HS-27A (cell line): Measurements from ENCODE around the gene SOX12.

Source experiments
- DNase-seq: peaks from one replicate; pipeline ENCODE4 v3.0.0-alpha.2; 2012; ENCODE audit warnings: low read depth, missing footprints

SOX12 gene

DNA sequence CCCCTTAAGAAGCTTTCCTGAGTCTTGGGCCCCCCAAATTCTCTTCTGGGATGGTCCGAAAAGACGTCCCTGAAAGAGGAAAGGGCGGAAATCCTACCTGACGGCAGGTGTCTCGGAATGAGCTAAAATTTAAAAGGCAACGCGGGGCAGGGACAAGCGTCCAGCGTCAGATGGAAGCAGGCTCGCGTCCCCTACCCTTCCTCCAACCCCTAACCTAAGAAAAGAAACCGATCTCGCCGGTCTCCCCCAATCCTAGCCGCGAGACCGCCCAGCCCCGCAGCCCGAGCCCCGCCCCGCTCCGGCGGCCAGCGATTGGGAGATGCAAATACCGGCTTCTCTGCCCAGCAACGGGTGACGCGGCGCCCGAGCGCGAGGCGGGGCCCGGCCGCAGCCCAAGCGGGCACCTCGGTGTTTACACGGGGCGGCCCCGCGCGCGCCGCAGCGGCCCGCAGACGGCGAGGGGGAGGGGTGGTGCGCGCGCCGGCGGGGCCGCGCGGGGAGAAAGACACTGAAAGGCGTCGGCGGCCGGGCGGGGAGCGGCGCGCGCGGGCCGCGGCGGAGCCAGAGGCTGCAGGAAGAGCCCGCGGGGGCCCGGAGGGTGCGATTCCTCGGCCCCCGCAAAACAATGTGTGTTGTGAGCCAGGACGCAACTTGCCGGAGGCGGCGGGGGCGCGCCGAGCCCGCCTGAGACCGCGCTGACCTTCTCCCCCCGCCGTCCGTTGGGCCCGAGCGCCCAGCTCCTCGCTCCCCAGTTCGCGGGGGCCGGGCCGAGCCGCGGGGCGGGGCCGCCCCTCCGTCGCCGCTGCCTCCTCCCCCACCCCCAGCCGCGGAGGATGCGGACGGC, at the start of gene SOX12:
SOX12 (plus strand) TSS at position 508 of the 844 bp plus-strand sequence. CDS start 373 bp downstream, outside the sequence.
- peak; percentile 81 for DNase-seq

DNA sequence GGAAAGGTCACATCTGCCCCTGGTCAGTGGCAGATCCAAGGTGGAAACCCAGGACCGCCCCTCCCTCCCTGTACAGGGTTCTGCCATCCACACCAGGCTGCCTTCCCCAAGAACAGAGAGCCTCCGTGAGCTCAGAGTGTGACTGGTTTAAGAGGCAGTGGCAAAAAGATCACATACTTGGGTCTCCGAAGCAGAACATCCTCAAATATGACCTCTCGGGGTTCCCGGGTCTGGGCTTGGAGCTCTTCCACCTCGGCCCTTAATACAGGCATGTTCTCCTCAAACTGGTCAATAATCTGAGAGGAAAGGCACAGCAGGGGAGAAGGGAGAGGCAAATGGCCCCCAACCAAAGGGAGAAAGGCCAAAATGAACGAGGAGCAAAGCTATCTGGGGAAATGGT, 49.6 kb upstream of the SOX12 start:
- no peak for DNase-seq

DNA sequence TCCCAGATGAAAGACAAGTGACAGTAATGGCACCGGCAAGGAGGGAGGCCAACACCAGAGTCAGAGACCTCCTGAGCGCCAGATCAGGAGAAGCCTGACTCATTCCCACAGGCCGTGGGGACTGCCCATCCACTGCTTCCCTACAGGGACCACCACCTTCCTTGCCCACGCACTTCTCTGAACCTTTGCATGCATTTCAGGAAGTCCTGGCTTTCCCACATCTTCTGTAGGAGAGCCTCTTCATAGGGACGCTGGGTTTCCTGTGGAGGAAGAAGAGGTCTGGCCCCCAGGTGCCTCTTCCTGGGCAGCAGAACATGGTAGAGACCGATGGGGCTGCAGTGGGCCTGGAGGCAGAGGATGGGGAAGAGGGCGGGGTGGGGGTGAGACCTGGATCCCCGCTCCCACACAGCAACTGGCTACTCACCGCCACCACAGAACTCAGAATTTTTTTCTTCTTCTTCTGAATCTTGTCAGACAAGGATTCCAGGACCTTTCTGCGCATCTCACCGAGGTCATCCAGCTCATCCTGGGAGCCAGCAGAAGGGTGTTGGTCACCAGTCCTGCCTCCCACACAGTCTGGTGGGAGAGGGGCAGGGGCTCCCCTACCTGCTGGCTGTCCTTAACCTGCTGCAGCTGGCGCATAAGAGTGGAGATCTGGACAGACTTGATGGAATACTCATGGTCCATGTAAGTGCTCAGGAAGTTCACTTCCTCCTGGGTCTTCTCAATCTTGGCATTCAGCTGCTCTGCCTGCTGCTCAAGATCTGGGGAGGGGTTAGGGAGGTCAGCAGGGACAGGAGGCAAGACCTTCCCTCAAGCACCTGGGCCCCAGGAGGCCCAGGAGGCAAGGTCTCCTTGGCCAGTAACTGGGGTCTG, 48.5 kb upstream of the SOX12 start:
- no peak for DNase-seq

DNA sequence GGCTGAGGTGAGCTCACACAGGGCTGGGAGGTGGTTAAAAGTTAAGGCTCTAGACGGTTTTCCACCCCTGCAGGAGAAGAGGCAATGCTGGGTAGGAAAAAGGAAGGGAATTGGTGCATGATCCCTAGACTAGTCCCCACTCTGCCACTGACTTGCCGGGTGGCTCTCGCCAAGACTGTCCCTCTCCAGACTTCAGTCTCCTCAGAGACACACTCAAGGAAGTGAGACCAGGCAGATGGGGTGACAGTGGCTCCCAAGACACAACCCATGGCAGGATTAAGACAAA, 47.9 kb upstream of the SOX12 start:
- DNase-seq = no peak

DNA sequence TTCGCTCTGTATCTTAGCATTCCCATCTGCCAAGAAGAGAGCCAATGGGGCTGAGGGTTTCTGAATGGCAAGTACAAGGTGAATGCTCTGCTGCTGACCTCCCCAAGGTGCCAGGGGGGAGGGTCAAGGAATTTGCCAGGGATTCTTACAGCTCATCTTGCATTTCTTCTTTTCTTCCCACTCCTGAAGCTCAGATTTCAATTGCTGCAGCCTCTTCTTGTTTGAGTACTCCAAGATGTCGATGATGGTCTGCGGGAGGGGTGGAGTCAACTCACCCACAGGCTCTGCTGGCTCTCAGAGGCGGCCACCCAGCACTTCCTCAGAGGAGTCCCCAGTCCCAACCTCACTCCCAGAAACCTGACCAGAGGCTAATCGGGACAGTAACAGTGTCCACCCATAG, 47.2 kb upstream of the SOX12 start:
- DNase-seq = no peak

DNA sequence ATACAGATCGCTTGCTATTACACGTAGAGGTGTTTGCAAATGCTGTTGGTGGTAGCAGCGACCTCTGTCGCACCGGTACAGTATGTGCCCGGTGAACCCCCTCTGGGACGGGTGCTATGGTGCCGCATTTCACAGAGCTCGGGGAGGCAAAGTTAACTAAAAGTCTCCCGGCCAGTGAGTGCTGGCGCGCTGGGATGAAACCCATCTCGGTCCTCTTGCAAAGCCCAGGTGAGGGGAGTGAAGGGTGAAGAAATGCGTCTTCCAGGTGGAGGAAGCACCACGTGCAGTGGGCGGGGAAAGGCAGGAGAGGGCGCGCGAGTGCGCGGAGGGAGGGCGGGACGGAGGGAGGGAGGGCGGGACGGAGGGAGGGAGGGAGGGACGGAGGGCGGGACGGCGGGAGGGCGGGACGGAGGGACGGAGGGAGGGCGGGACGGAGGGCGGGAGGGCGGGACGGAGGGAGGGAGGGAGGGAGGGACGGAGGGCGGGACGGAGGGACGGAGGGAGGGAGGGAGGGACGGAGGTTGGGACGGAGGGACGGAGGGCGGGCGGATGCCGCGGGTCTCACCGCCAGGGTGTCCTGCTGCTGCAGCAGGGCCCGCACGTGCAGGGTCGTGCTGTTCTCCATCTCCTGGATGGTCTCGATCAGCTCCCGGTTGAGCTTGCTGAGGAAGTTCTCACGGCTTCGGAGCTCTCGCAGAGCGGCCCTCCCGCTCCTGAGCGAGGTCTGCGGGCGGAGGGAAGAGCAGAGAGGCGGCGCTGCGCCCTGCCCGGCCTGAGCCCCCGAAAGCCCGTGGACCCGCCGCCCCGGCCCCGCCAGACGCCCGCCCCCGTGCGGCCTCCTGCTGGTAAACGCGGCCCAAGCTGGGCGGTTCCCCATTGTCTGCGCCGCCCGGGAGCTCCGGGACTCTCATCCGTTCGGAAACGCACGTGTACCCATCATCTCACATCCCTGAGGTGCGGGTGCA, 46.5 kb upstream of the SOX12 start:
- no peak for DNase-seq

DNA sequence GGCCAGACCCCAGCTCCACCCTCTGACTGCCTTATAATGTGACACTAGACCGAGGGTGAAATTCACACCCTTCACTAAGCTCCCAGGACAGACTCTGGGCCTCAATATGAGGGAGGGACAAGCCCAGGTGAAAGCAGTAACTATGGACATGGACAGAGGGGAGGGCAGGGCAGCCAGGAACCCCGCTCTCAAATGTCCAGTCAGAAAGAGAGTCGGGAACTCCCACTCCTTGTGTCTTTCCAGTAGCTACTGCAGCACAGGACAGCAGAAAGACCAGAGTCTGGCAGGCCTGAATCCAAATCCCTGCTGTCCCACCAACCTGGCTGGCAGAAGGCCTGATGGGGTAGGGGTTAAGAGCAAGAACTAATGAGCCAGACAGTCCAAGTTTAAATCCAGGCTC, 41.2 kb upstream of the SOX12 start:
- DNase-seq = no peak

DNA sequence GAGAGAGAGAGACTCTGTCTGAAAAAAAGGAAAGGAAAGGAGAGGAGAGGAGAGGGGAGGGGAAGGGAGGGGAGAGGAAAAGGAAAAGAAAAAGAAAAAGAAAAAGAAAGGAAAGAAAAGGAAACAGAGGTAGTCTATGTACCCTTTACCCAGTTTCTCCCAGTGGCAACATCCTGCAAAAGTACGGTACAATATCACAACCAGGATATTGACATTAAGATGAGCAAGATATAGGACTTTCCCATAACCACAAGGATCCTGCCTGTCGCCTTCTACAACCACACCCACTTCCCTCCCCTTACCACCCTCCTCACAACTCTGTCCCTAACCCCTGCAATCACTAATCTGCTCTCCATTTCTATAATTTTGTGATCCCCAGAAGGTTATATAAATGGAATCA, 38.8 kb upstream of the SOX12 start:
- no peak for DNase-seq

DNA sequence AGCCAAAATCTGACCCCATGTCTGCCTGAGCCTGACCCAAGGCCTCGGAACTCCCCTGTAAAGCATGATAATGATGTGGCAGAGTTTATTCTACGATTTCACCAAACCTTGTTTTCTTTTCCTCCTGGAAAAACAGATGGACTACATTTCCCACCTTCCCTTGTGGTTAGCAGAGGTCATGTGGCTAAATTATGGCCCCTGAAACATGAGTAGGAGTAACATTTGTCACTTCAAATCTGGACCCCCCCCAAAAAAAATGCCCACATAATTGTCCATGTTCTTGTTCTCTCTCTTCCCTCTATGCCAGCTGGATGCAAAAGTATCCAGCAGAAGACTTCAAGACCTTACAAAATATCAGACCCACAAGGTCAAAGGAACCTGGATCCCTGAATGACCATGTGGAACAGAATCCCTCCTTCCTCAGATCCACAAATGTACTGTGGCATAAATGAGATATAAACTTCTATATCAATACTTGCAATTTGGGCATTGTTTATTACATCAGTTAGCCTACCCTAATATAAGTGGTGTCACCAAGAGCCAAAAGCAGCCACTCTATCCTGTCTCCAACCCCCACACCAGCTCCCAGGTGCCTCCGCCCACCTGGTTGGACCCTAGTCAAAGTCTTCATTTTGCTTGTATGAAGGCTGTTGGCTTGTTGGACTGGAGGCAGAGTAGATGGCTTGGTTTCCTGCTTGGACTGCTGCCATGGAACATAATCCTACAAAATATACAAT, 36.2 kb upstream of the SOX12 start:
- DNase-seq = no peak

DNA sequence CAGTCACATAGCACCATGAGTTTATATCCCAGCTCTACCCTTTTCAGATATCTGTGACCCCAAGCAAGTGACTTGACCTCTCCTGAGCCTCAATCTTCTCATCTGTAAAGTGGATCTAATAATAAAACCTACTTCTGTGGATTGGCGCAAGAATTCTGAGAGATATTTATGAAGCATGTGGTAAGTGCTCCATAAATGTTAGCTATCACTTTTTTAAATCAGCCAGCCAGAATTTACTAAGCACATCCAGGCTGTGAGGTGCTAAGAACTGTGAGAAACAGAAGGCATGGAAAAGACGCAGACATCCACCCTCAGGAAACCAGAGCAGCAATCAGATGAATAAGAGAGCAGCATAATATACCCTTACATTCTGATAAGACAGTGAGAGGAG, 35.7 kb upstream of the SOX12 start:
- DNase-seq = no peak

DNA sequence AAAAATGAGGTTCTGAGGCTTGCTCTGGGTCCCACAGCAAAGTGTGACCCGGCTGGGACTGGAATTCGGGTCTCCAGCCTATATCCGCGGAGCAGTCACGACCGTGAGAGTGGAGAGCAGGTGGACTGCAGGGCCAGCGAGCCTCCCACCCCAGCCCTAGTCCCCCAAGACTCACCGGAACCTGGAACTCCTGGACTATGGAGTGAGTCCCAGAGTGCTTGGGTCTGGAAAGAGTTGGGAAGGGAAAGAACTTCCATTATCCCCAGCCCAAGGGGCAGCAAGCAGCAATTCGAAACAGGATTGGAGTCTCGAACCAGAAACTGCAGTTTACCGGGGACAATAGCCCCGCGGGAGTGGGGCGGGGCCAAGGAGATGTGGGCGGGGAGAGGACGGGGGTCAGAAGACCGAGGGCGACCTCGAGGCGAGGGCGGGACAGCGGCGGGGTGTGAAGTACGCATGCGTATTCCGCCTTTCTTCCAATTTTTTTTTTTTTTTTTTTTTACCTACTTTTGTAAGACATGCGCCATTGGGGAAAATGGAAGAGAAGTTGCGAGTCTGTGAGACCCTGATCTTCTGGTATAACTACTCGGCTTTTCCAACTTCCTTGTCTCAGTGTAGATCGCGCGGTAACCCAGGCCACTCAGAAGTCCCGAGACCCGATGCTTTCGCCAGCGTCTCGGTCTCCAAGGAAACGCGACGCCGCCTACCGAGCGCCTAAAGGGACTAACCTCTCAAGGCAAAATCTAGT, 35.1 kb upstream of the SOX12 start, which contains the start of gene C20orf96:
C20orf96 (minus strand) TSS at position 667 of the 748 bp plus-strand sequence; CDS start at position 527, 140 bp downstream.
- peak; percentile 89 for DNase-seq

DNA sequence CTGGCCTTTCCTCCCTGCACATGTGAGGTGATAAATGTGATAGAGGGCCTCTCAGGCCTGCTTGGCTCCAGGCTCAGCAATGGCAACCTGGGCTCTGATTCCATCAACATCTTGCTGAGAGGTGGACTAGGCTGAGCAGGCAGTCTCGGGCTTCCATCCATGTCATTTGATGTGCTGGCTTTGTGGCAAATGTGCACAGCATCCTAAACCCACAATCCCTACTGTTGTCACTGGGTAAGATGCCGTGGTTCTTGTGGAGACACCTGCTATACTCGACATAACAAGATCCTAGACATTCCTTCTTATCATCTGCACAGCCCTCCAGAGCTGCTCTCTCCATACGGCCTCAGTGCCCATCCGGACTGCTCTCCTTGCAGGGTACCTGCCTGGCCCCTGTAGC, 30.8 kb upstream of the SOX12 start:
- DNase-seq = no peak

DNA sequence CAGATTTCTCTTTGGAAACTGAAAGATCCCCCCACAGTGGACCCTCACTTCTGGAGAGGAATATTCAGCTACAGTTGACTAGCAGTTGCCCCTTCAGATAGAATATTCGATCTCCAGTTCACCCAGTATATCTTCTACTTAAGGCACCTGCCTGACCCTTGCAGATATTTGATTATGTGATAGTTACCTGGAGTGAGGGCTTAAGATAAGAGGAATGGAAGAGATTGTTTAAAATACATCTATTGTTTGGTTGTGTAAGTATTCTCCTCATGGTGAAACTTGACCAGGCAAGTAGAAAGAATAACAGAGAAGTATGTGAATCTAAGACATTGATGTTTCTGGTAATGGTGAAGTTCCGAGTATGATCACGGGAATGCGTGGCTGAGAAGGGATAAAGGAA, 29.5 kb upstream of the SOX12 start:
- DNase-seq = no peak

DNA sequence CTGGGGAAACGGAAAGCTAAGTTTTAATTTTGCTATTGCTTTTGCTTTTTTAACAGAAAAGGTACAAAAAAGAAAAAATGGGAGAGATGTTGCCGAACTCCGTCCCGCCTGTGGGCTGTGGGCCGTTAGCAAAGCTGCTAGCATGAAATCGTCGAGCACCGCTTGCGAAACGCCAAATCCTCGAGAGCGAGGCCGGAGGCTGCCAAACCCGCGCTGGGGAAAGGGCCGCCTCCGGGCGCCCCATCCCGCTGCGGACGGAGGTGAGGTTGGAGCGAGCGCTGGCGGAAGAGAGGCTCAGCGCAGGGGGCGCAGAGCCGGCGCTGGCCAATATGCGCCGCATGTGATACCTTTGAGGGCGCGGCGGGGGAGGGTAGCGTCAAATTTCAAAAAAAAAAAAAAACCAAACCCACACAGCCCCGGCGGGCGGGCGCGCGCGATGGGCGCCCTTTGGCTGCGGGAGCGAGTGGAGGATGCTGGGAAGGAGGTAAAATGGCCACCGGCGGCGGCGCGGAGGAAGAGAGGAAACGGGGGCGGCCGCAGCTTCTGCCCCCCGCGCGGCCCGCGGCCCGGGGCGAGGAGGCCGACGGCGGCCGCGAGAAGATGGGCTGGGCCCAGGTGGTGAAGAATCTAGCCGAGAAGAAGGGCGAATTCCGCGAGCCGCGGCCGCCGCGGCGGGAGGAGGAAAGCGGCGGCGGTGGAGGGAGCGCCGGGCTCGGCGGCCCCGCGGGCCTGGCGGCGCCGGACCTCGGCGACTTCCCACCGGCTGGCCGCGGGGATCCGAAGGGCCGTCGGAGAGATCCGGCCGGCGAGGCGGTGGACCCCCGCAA, 28.0 kb upstream of the SOX12 start, which contains the start of gene ZCCHC3:
ZCCHC3 (plus strand) TSS at position 473 of the 827 bp plus-strand sequence; CDS start at position 490, 17 bp downstream.
- DNase-seq = peak; percentile 79

DNA sequence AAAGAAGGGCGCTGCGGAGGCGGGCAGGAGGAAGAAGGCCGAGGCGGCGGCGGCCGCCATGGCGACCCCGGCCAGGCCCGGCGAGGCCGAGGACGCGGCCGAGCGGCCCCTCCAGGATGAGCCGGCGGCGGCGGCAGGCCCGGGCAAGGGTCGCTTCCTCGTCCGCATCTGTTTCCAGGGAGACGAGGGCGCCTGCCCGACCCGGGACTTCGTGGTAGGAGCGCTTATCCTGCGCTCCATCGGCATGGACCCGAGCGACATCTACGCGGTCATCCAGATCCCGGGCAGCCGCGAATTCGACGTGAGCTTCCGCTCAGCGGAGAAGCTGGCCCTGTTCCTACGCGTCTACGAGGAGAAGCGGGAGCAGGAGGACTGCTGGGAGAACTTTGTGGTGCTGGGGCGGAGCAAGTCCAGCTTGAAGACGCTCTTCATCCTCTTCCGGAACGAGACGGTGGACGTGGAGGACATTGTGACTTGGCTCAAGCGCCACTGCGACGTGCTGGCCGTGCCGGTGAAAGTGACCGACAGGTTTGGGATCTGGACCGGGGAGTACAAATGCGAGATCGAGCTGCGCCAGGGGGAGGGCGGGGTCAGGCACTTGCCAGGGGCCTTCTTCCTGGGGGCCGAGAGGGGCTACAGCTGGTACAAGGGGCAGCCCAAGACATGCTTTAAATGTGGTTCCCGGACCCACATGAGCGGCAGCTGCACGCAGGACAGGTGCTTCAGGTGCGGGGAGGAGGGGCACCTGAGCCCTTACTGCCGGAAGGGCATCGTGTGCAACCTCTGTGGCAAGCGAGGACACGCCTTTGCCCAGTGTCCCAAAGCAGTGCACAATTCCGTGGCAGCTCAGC, 27.2 kb upstream of the SOX12 start:
- DNase-seq = peak; percentile 54

DNA sequence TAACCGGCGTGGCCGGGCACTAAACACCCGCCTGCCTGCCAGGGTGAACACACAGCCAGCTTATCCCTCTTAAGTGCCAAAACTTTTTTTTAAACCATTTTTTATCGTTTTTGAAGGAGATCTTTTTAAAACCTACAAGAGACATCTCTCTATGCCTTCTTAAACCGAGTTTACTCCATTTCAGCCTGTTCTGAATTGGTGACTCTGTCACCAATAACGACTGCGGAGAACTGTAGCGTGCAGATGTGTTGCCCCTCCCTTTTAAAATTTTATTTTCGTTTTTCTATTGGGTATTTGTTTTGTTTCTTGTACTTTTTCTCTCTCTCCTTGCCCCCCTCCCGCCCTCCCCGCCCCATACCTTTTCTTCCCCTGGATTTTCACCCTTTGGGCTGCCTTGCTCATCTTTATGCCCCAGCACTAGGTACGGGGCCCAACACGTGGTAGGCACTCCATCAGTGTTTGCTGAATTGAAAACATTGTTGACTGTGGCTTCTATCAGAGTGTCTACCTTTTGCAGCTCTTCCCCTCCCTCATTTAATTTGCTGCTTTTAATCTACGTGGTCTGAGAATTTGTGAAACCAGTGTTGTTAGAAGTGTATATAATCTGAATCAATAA, 26.5 kb upstream of the SOX12 start:
- no peak for DNase-seq

DNA sequence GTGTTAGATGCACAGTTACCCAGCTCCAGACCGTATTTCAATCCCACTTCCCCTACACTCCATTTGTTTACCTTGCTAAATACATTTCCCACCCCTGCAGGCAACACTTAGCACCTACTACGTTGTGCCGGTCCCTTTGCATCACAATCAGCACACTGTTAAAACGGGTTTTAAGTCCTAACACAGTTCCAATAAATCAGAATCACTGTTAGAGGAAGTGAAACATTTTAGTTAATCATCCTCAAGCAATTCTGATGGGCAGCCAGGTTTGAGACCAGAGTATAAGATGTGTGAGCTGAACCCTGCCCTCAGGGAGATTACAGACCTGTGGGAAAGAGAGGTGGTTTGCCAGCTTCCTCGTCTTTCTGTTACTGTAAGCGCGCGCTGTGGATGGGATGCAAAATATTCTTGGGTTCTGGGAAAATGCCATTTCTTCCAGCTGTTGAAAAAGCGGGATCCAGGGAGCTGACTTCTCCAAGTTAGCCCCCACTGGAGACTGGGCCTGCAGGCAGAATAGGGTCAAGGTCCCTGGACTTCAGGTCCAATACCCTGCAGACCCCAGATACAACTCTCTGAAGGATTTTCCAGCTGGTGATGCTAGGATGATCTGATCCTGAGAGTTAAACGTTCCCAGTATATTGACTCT, 24.9 kb upstream of the SOX12 start:
- DNase-seq = no peak
